Measurements from ENCODE around the gene RRP12. TPM values are rescaled to one million over a fixed set of nuclear protein-coding genes. Genes with fewer than 3 reads are reported as not detected.

The RRP12 gene
- total and polyA plus RNA-seq, 9 of the 15 experiments (the other 6 are each of a cell fraction or from before 2014, with no cell fraction given), result 4.6 to 68.2 (median 21.8) TPM

DNA sequence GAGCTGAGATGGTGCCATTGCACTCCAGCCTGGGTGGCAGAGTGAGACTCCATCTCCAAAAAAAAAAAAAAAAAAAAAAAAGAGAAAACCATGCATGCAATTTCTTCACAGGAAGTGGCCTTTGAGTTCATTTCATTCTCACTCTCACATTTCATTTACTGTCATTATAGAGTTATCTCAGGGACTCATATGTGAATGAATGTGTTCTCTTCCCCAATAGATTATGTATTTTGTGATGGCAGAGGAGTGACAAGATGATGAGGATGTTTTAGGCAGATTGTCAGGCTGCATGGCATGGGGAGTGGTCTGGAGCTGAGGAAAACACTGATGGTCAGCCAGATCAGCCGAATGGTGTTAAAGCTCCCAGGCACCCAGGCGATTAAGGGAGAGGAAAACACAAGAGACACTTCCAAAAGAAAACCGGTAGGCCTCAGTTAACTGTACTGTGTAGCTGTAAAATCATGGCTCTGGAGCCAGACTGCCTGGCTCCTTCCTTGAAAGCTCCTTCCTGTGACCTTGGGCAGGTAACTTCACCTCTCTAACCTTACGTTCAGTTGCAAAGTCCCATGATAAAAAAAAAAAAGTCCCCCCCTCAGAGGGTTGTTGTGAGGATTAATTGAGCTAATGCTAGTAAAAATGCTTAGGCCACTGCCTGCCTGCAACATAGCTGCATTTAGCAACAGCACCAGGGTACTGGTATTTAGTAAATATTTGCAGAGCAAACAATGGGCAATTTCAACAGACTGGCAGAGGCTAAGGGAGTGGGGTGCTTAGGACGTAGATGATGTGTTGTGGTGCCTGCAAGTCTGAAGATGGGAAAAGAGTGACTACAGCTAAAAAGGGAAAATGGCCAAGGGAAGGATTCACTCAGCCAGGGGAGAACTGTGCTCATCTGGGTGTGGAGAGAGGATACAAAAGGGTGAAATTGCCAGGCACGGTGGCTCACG lies 73.5 kb downstream of the RRP12 start (continued):
- TF ChIP-seq, protein P1, sequence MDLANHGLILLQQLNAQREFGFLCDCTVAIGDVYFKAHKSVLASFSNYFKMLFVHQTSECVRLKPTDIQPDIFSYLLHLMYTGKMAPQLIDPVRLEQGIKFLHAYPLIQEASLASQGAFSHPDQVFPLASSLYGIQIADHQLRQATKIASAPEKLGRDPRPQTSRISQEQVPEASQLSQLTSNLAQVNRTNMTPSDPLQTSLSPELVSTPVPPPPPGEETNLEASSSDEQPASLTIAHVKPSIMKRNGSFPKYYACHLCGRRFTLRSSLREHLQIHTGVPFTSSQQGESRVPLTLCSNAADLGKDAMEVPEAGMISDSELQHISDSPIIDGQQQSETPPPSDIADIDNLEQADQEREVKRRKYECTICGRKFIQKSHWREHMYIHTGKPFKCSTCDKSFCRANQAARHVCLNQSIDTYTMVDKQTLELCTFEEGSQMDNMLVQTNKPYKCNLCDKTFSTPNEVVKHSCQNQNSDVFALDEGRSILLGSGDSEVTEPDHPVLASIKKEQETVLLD (IDR thresholded peaks at IDR 0.05), result no peak
- TF ChIP-seq ARID1B (IDR thresholded peaks at IDR 0.05) (peak; percentile 72), BRF1 (IDR thresholded peaks at IDR 0.05; ENCODE audit: borderline replicate concordance, extremely low read depth, insufficient read length) (no peak), ZFX (CRISPR knock-in tag; IDR thresholded peaks at IDR 0.05) (no peak), POLR2AphosphoS2 (IDR thresholded peaks at IDR 0.05; ENCODE audit: low read length) (no peak), NFE2L1 (tag; IDR thresholded peaks at IDR 0.05; ENCODE audit: borderline replicate concordance, low read depth) (no peak), CHCHD3 (CRISPR knock-in tag; IDR thresholded peaks at IDR 0.05) (no peak), SMARCA4 (IDR thresholded peaks at IDR 0.05) (no peak), ZC3H8 (IDR thresholded peaks at IDR 0.05) (no peak), ZNF778 (CRISPR knock-in tag; IDR thresholded peaks at IDR 0.05) (no peak), PCBP1 (IDR thresholded peaks at IDR 0.05; ENCODE audit: low read depth, low read length, poor library complexity, severe bottlenecking) (no peak), JUND (IDR thresholded peaks at IDR 0.05; ENCODE audit: borderline replicate concordance, low read depth, low read length) (no peak), JUND (tag; IDR thresholded peaks at IDR 0.05; ENCODE audit: borderline replicate concordance, low read depth, low read length) (no peak), ILF3 (IDR thresholded peaks at IDR 0.05; ENCODE audit: borderline replicate concordance) (no peak), NCOR1 (IDR thresholded peaks at IDR 0.05) (peak; percentile 68), CBFA2T2 (conservative IDR thresholded peaks at IDR 0.05) (peak; percentile 72), RBM22 (IDR thresholded peaks at IDR 0.05; ENCODE audit: low read depth, low read length, poor library complexity, severe bottlenecking) (no peak), ZFP1 (CRISPR knock-in tag; IDR thresholded peaks at IDR 0.05) (no peak), GATA2 (CRISPR knock-in tag; IDR thresholded peaks at IDR 0.05) (peak; percentile 54; the same call in 1 of the 2 replicates)
- TF ChIP-seq, protein P2, sequence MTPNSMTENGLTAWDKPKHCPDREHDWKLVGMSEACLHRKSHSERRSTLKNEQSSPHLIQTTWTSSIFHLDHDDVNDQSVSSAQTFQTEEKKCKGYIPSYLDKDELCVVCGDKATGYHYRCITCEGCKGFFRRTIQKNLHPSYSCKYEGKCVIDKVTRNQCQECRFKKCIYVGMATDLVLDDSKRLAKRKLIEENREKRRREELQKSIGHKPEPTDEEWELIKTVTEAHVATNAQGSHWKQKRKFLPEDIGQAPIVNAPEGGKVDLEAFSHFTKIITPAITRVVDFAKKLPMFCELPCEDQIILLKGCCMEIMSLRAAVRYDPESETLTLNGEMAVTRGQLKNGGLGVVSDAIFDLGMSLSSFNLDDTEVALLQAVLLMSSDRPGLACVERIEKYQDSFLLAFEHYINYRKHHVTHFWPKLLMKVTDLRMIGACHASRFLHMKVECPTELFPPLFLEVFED (CRISPR knock-in tag; conservative IDR thresholded peaks at IDR 0.05), result no peak
- TF ChIP-seq, protein P3, sequence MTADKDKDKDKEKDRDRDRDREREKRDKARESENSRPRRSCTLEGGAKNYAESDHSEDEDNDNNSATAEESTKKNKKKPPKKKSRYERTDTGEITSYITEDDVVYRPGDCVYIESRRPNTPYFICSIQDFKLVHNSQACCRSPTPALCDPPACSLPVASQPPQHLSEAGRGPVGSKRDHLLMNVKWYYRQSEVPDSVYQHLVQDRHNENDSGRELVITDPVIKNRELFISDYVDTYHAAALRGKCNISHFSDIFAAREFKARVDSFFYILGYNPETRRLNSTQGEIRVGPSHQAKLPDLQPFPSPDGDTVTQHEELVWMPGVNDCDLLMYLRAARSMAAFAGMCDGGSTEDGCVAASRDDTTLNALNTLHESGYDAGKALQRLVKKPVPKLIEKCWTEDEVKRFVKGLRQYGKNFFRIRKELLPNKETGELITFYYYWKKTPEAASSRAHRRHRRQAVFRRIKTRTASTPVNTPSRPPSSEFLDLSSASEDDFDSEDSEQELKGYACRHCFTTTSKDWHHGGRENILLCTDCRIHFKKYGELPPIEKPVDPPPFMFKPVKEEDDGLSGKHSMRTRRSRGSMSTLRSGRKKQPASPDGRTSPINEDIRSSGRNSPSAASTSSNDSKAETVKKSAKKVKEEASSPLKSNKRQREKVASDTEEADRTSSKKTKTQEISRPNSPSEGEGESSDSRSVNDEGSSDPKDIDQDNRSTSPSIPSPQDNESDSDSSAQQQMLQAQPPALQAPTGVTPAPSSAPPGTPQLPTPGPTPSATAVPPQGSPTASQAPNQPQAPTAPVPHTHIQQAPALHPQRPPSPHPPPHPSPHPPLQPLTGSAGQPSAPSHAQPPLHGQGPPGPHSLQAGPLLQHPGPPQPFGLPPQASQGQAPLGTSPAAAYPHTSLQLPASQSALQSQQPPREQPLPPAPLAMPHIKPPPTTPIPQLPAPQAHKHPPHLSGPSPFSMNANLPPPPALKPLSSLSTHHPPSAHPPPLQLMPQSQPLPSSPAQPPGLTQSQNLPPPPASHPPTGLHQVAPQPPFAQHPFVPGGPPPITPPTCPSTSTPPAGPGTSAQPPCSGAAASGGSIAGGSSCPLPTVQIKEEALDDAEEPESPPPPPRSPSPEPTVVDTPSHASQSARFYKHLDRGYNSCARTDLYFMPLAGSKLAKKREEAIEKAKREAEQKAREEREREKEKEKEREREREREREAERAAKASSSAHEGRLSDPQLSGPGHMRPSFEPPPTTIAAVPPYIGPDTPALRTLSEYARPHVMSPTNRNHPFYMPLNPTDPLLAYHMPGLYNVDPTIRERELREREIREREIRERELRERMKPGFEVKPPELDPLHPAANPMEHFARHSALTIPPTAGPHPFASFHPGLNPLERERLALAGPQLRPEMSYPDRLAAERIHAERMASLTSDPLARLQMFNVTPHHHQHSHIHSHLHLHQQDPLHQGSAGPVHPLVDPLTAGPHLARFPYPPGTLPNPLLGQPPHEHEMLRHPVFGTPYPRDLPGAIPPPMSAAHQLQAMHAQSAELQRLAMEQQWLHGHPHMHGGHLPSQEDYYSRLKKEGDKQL (CRISPR knock-in tag; IDR thresholded peaks at IDR 0.05; ENCODE audit: borderline replicate concordance), result no peak

All from K562 (cell line).